ENCODE data around the gene GRAMD4.
"Not testable (repeated sequence)": the region's sequence is repeated elsewhere in the genome, so short reads cannot be mapped to it uniquely, and the experiment has no call there.

Gene GRAMD4

GRCh38 chr22:46621243-46621930 lies 1.2 kb downstream of the GRAMD4 start:
- DNase-seq = not testable (repeated sequence)

- no peak for DNase-seq
Observed at GRCh38 chr22:46622081-46622521, 1.9 kb downstream of the GRAMD4 start.

- DNase-seq = no peak
Observed at GRCh38 chr22:46625113-46625842, 5.1 kb downstream of the GRAMD4 start.

GRCh38 chr22:46625843-46626349 lies 5.7 kb downstream of the GRAMD4 start:
- no peak for DNase-seq

- DNase-seq = no peak
Observed at GRCh38 chr22:46626356-46626755, 6.2 kb downstream of the GRAMD4 start.

- no peak for DNase-seq
Observed at GRCh38 chr22:46626911-46627805, 7.0 kb downstream of the GRAMD4 start.

- no peak for DNase-seq
Observed at GRCh38 chr22:46627806-46628482, 7.8 kb downstream of the GRAMD4 start.

GRCh38 chr22:46628756-46629155 lies 8.6 kb downstream of the GRAMD4 start:
- DNase-seq = no peak

- no peak for DNase-seq
Observed at GRCh38 chr22:46629291-46629690, 9.1 kb downstream of the GRAMD4 start.

- DNase-seq = no peak
Observed at GRCh38 chr22:46631113-46631512, 10.9 kb downstream of the GRAMD4 start.

- no peak for DNase-seq
Observed at GRCh38 chr22:46632646-46633249, 12.6 kb downstream of the GRAMD4 start.

- no peak for DNase-seq
Observed at GRCh38 chr22:46633334-46633890, 13.2 kb downstream of the GRAMD4 start.

- DNase-seq = no peak
Observed at GRCh38 chr22:46634011-46634699, 14.0 kb downstream of the GRAMD4 start.

- DNase-seq = not testable (repeated sequence)
Observed at GRCh38 chr22:46634973-46635685, 14.9 kb downstream of the GRAMD4 start.

GRCh38 chr22:46635756-46636155 lies 15.6 kb downstream of the GRAMD4 start:
- no peak for DNase-seq

GRCh38 chr22:46636221-46637002 lies 16.2 kb downstream of the GRAMD4 start:
- DNase-seq = no peak

- no peak for DNase-seq
Observed at GRCh38 chr22:46637711-46638600, 17.8 kb downstream of the GRAMD4 start.

- DNase-seq = peak; percentile 81
Observed at GRCh38 chr22:46638601-46639431, 18.6 kb downstream of the GRAMD4 start.

Data from NCI-H2029 (cell line).